Upper lobe of left lung (tissue), 6 donors: Measurements from ENCODE around the gene GABRG3. TPM values are rescaled to one million over a fixed set of nuclear protein-coding genes. Genes with fewer than 3 reads are reported as not detected.
A peak's percentile ranks its signal among the peaks of the same experiment; 100 is the strongest.

Experiments
- ATAC-seq, 2 donors: fragments of 200-7000 bp; cut with Tn5 transposase; one replicate each; pipeline ENCODE4 v1.9.1; 2022; ENCODE audit warnings: mild to moderate bottlenecking in 2 of 2, moderate library complexity in 2 of 2; ENCODE audit not compliant: low FRiP score in 2 of 2
- DNase-seq, 2 donors: peaks; one replicate each; pipeline ENCODE4 v3.0.0-alpha.2; 2019 to 2020
- H3K27ac ChIP-seq, 4 donors: fragments of 200-600 bp; sonication (generic); one replicate each; pipeline ENCODE4 v1.5.1; 2016 to 2019
- H3K27me3 ChIP-seq, 4 donors: fragments of 200-600 bp; sonication (generic); one replicate each; pipeline ENCODE4 v1.5.1; 2017 to 2019
- H3K36me3 ChIP-seq, 4 donors: fragments of 200-600 bp; sonication (generic); one replicate each; pipeline ENCODE4 v1.5.1; 2016 to 2019
- H3K4me1 ChIP-seq, 4 donors: fragments of 200-600 bp; sonication (generic); one replicate each; pipeline ENCODE4 v1.5.1; 2018 to 2019
- H3K4me3 ChIP-seq, 4 donors: fragments of 200-600 bp; sonication (generic); one replicate each; pipeline ENCODE4 v1.5.1; 2017 to 2019; ENCODE audit warnings: mild to moderate bottlenecking in 2 of 4, moderate library complexity in 1 of 4
- H3K9me3 ChIP-seq, 4 donors: fragments of 200-600 bp; sonication (generic); one replicate each; pipeline ENCODE4 v1.5.1; 2018 to 2019
- CTCF ChIP-seq, 6 experiments: fragments of 450-650 bp in 4 of 6; fragments of 200-600 bp in 2 of 6; sonication (generic) in 2 of 6; IDR thresholded peaks; one replicate each; pipeline ENCODE4 v1.5.1; 2016 to 2019; ENCODE audit warnings: antibody characterized with exemption in 6 of 6
- EP300 ChIP-seq, 4 donors: sonication (generic); formaldehyde crosslinking; IDR thresholded peaks; one replicate each; pipeline ENCODE4 v1.5.1; 2017; ENCODE audit warnings: antibody characterized with exemption in 4 of 4, control low read depth in 2 of 4
- POLR2A ChIP-seq, 4 donors: fragments of 450-650 bp; IDR thresholded peaks; one replicate each; pipeline ENCODE4 v1.5.1; 2016 to 2017; ENCODE audit warnings: antibody characterized with exemption in 4 of 4, mild to moderate bottlenecking in 2 of 4
- POLR2AphosphoS5 ChIP-seq, 2 donors: sonication (generic); formaldehyde crosslinking; IDR thresholded peaks; one replicate each; pipeline ENCODE4 v1.5.1; 2017; ENCODE audit warnings: antibody characterized with exemption in 2 of 2
- WGBS, 2 donors: methylation state at CpG; one replicate each; pipeline ENCODE4 v1.1.5; 2017 to 2018; 5-methylcytosine and 5-hydroxymethylcytosine counted together
- total RNA-seq, 6 donors: library from RNA; depleted of rRNA in 4 of 6; stranded (reverse); fragments of >200 nt in 4 of 6; gene quantifications; one replicate each; pipeline versions ENCODE4 v1.1.0 to v1.2.1, GENCODE V29; 2016 to 2021
- donor health status: DM: no; HTN: no; CAD: no; lungs with moderate emphysema.
- donor health status: DM: no; HTN: yes; CAD: no; lungs with severe emphysema.

Gene GABRG3
- total RNA-seq, 6 donors from 2014 or later, result not detected

- H3K9me3 ChIP-seq, result no peaks in the 10 kb centered on the region
- TF ChIP-seq CTCF (IDR thresholded peaks at IDR 0.05) (no peak), POLR2A (IDR thresholded peaks at IDR 0.05) (no peak), EP300 (IDR thresholded peaks at IDR 0.05) (no peak), POLR2AphosphoS5 (IDR thresholded peaks at IDR 0.05) (no peak)
- no peak overlapping the region for H3K4me3 ChIP-seq
- no peaks in the 10 kb centered on the region for H3K27me3 ChIP-seq
- WGBS, 2 donors, result 90 to 93% methylated on average over 8 of the region's 8 CpGs
- no peak overlapping the region for H3K27ac ChIP-seq
- ATAC-seq (no peak), DNase-seq (no peak)
- H3K4me1 ChIP-seq, result peaks cover 0 to 16% (median 3%) of the 10 kb centered on the region in 4 donors
- H3K36me3 ChIP-seq, result no peaks in the 10 kb centered on the region
Measured at GRCh38 chr15:27218426-27218825, 247.4 kb downstream of the GABRG3 start.

GRCh38 chr15:27219636-27220035 is 248.7 kb downstream of the GABRG3 start:
- ATAC-seq, result no peak

GRCh38 chr15:27220199-27220598 is 249.2 kb downstream of the GABRG3 start:
- no peaks in the 10 kb centered on the region for H3K36me3 ChIP-seq
- ATAC-seq (no peak), DNase-seq (no peak)
- WGBS, 2 donors, result 76 to 77% methylated on average over 4 of the region's 4 CpGs
- H3K4me3 ChIP-seq, result no peak overlapping the region
- peaks cover 0 to 27% (median 7%) of the 10 kb centered on the region in 4 donors for H3K4me1 ChIP-seq
- TF ChIP-seq CTCF (IDR thresholded peaks at IDR 0.05) (no peak), EP300 (IDR thresholded peaks at IDR 0.05) (no peak), POLR2AphosphoS5 (IDR thresholded peaks at IDR 0.05) (no peak), POLR2A (IDR thresholded peaks at IDR 0.05) (no peak)
- H3K9me3 ChIP-seq, result no peaks in the 10 kb centered on the region
- no peak overlapping the region for H3K27ac ChIP-seq
- H3K27me3 ChIP-seq, result no peaks in the 10 kb centered on the region

More at GRCh38 chr15:27219636-27220035, 248.7 kb downstream of the GABRG3 start:
- no peaks in the 10 kb centered on the region for H3K9me3 ChIP-seq
- no peaks in the 10 kb centered on the region for H3K27me3 ChIP-seq
- no peak for DNase-seq
- no peak for TF ChIP-seq EP300 (IDR thresholded peaks at IDR 0.05)
- no peak for TF ChIP-seq POLR2A (IDR thresholded peaks at IDR 0.05)
- no peak for TF ChIP-seq CTCF (IDR thresholded peaks at IDR 0.05)
- TF ChIP-seq POLR2AphosphoS5 (IDR thresholded peaks at IDR 0.05), result no peak
- no peaks in the 10 kb centered on the region for H3K36me3 ChIP-seq
- H3K27ac ChIP-seq, result no peak overlapping the region
- 87 to 93% methylated on average over 5 of the region's 5 CpGs for WGBS, 2 donors
- peaks cover 0 to 27% (median 7%) of the 10 kb centered on the region in 4 donors for H3K4me1 ChIP-seq
- no peak overlapping the region for H3K4me3 ChIP-seq

- no peak for DNase-seq
- Histone ChIP-seq H3K4me1 (peaks cover 0 to 27% (median 7%) of the 10 kb centered on the region in 4 donors), H3K9me3 (no peaks in the 10 kb centered on the region), H3K4me3 (no peak overlapping the region), H3K27ac (peak overlapping the region in 1 of 4 donors; percentile 58), H3K27me3 (no peaks in the 10 kb centered on the region), H3K36me3 (no peaks in the 10 kb centered on the region)
- no peak for ATAC-seq
- WGBS, 2 donors, result 40 to 53% methylated on average over 4 of the region's 4 CpGs
- TF ChIP-seq CTCF (IDR thresholded peaks at IDR 0.05) (no peak), POLR2A (IDR thresholded peaks at IDR 0.05) (no peak), POLR2AphosphoS5 (IDR thresholded peaks at IDR 0.05) (no peak), EP300 (IDR thresholded peaks at IDR 0.05) (no peak)
Measured at GRCh38 chr15:27222479-27222878, 251.5 kb downstream of the GABRG3 start.

GRCh38 chr15:27223179-27223578 is 252.2 kb downstream of the GABRG3 start:
- Histone ChIP-seq H3K27me3 (no peaks in the 10 kb centered on the region), H3K4me3 (no peak overlapping the region), H3K27ac (no peak overlapping the region), H3K9me3 (no peaks in the 10 kb centered on the region), H3K36me3 (no peaks in the 10 kb centered on the region), H3K4me1 (peaks cover 0 to 27% (median 7%) of the 10 kb centered on the region in 4 donors)
- 30 to 46% methylated on average over 2 of the region's 2 CpGs for WGBS, 2 donors
- DNase-seq (no peak), ATAC-seq (no peak)
- no peak for TF ChIP-seq CTCF (IDR thresholded peaks at IDR 0.05)
- TF ChIP-seq POLR2A (IDR thresholded peaks at IDR 0.05), result no peak
- TF ChIP-seq EP300 (IDR thresholded peaks at IDR 0.05), result no peak
- TF ChIP-seq POLR2AphosphoS5 (IDR thresholded peaks at IDR 0.05), result no peak
